HEK293 (cell line): ENCODE results near the gene ROS1.

Experiments
- CTCF ChIA-PET: fragments of 350-600 bp; formaldehyde crosslinking; extraction: SDS; loops from one replicate; lab custom pipeline; 2021; ENCODE audit warnings: antibody characterized with exemption; lab: Yijun Ruan, JAX
- POLR2A ChIA-PET: fragments of 300-600 bp; formaldehyde crosslinking; extraction: SDS; loops from one replicate; lab custom pipeline; 2020; ENCODE audit warnings: antibody characterized with exemption, inconsistent platforms; lab: Yijun Ruan, JAX
- H3K27ac ChIP-seq: fragments of 200-500 bp; sonication (Bioruptor generic); 2 replicates; pipeline ENCODE4 v1.5.1; 2014; ENCODE audit warnings: low read depth, low read length, control low read depth, inconsistent platforms; ENCODE audit errors: extremely low read depth
- H3K36me3 ChIP-seq, 2 experiments: fragments of 200-500 bp in 1 of 2; sonication (Bioruptor generic) in 1 of 2; 1 replicate in 1 of 2; 2 replicates in 1 of 2; pipeline ENCODE4 v1.5.1; 2014 to 2017; ENCODE audit warnings: inconsistent platforms in 2 of 2, low read length in 2 of 2; ENCODE audit not compliant: control insufficient read depth in 2 of 2, insufficient read depth in 1 of 2
- H3K4me1 ChIP-seq: fragments of 200-500 bp; sonication (Bioruptor generic); 2 replicates; pipeline ENCODE4 v1.5.1; 2014; ENCODE audit warnings: mild to moderate bottlenecking, low read length, inconsistent platforms; ENCODE audit not compliant: control insufficient read depth, insufficient read depth
- H3K4me3 ChIP-seq: 2 replicates; pipeline ENCODE4 v1.5.1; 2011; ENCODE audit warnings: low read depth, mild to moderate bottlenecking, control low read depth, low read length, moderate library complexity
- H3K9me3 ChIP-seq: fragments of 200-500 bp; sonication (Bioruptor generic); 2 replicates; pipeline ENCODE4 v1.5.1; 2014; ENCODE audit warnings: low read depth, low read length, inconsistent platforms; ENCODE audit not compliant: control insufficient read depth, insufficient read depth
- BCL11B ChIP-seq: fragments of 450-650 bp; formaldehyde crosslinking; IDR thresholded peaks from 2 replicates; pipeline ENCODE4 v1.5.1; 2016; ENCODE audit warnings: low read depth, missing biosample characterization, missing genetic modification characterization
- HOXD13 ChIP-seq: sonication (generic); formaldehyde crosslinking; IDR thresholded peaks from 2 replicates; pipeline ENCODE4 v1.8.0; 2022; ENCODE audit warnings: missing genetic modification reagents, borderline replicate concordance
- MYNN ChIP-seq: fragments of 450-650 bp; formaldehyde crosslinking; IDR thresholded peaks from 2 replicates; pipeline ENCODE4 v1.5.1; 2016; ENCODE audit warnings: missing biosample characterization, missing genetic modification characterization, borderline replicate concordance
- PRDM1 ChIP-seq: fragments of 450-650 bp; formaldehyde crosslinking; IDR thresholded peaks from 2 replicates; pipeline ENCODE4; 2016; ENCODE audit warnings: missing biosample characterization, missing genetic modification characterization
- WT1 ChIP-seq: fragments of 450-650 bp; formaldehyde crosslinking; IDR thresholded peaks from 2 replicates; pipeline ENCODE4 v1.5.1; 2016; ENCODE audit warnings: missing biosample characterization, missing genetic modification characterization
- ZBTB8A ChIP-seq: fragments of 450-650 bp; formaldehyde crosslinking; IDR thresholded peaks from 2 replicates; pipeline ENCODE4 v1.5.1; 2016; ENCODE audit warnings: missing biosample characterization, missing genetic modification characterization
- ZFP41 ChIP-seq: fragments of 450-650 bp; formaldehyde crosslinking; IDR thresholded peaks from 2 replicates; pipeline ENCODE4 v1.5.1; 2016; ENCODE audit warnings: missing biosample characterization, missing genetic modification characterization, borderline replicate concordance
- ZIC2 ChIP-seq: fragments of 450-650 bp; formaldehyde crosslinking; IDR thresholded peaks from 2 replicates; pipeline ENCODE4 v1.5.1; 2016; ENCODE audit warnings: missing biosample characterization, missing genetic modification characterization
- ZNF184 ChIP-seq: fragments of 450-650 bp; IDR thresholded peaks from 2 replicates; pipeline ENCODE4 v1.5.1; 2018; ENCODE audit warnings: missing biosample characterization, mild to moderate bottlenecking, missing genetic modification characterization
- ZNF404 ChIP-seq: fragments of 450-650 bp; formaldehyde crosslinking; IDR thresholded peaks from 2 replicates; pipeline ENCODE4 v1.5.1; 2017; ENCODE audit warnings: missing biosample characterization, missing genetic modification characterization
- ZNF449 ChIP-seq: fragments of 450-650 bp; formaldehyde crosslinking; IDR thresholded peaks from 2 replicates; pipeline ENCODE4 v1.5.1; 2017; ENCODE audit warnings: missing biosample characterization, mild to moderate bottlenecking, missing genetic modification characterization, moderate library complexity
- ZNF501 ChIP-seq: fragments of 450-650 bp; formaldehyde crosslinking; IDR thresholded peaks from 2 replicates; pipeline ENCODE4 v1.5.1; 2016; ENCODE audit warnings: missing biosample characterization, missing genetic modification characterization
- ZNF529 ChIP-seq: fragments of 450-650 bp; formaldehyde crosslinking; IDR thresholded peaks from 2 replicates; pipeline ENCODE4 v1.5.1; 2017; ENCODE audit warnings: missing genetic modification characterization, missing biosample characterization; ENCODE audit not compliant: insufficient replicate concordance
- ZNF558 ChIP-seq: fragments of 450-650 bp; formaldehyde crosslinking; IDR thresholded peaks from 2 replicates; pipeline ENCODE4 v1.5.1; 2016; ENCODE audit warnings: missing biosample characterization, missing genetic modification characterization
- ZNF621 ChIP-seq: fragments of 450-650 bp; formaldehyde crosslinking; IDR thresholded peaks from 2 replicates; pipeline ENCODE4 v1.5.1; 2017; ENCODE audit warnings: missing biosample characterization, missing genetic modification characterization
- ZNF624 ChIP-seq: fragments of 450-650 bp; formaldehyde crosslinking; IDR thresholded peaks from 2 replicates; pipeline ENCODE4 v1.5.1; 2017; ENCODE audit warnings: missing biosample characterization, missing genetic modification characterization
- ZSCAN4 ChIP-seq: fragments of 450-650 bp; formaldehyde crosslinking; IDR thresholded peaks from 2 replicates; pipeline ENCODE4 v1.5.1; 2017; ENCODE audit warnings: missing biosample characterization, missing genetic modification characterization

ROS1 gene

GRCh38 chr6:117309611-117310010 lies 116.1 kb downstream of the ROS1 start:
- H3K4me3 ChIP-seq: no peak overlapping the region
- TF ChIP-seq ZFP41 (tag by site-specific recombination): no peak
- TF ChIP-seq ZNF529 (tag by site-specific recombination): no peak
- no peak for TF ChIP-seq ZNF184 (tag by site-specific recombination)
- no peak for TF ChIP-seq ZNF404 (tag by site-specific recombination)
- no peak for TF ChIP-seq WT1
- no peak for TF ChIP-seq ZNF621 (tag by site-specific recombination)
- no peak for TF ChIP-seq ZNF558 (tag by site-specific recombination)
- no peak for TF ChIP-seq ZNF449
- TF ChIP-seq, all 188 proteins: peak for 0
- H3K27ac ChIP-seq: no peak overlapping the region
- CTCF ChIA-PET: interaction anchor here (0.6 to 0.7 kb wide), 2 partner anchors 246 to 337 kb away, joined by 3 read pairs; no protein-coding TSS in a partner anchor
- H3K9me3 ChIP-seq: no peaks in the 10 kb centered on the region
- no peaks in the 10 kb centered on the region for H3K4me1 ChIP-seq
- POLR2A ChIA-PET: interaction anchor here (0.8 kb wide), 1 partner anchor 302 kb away, joined by 3 read pairs; no protein-coding TSS in a partner anchor
- no peaks in the 10 kb centered on the region for H3K36me3 ChIP-seq

- no peaks in the 10 kb centered on the region for H3K36me3 ChIP-seq
- no peaks in the 10 kb centered on the region for H3K9me3 ChIP-seq
- no peak overlapping the region for H3K27ac ChIP-seq
- no peak overlapping the region for H3K4me3 ChIP-seq
- ChIA-PET POLR2A (no interaction called here), CTCF (interaction anchor here (0.6 to 0.7 kb wide), 3 partner anchors 246 to 1283 kb away, joined by 3 read pairs; no protein-coding TSS in a partner anchor)
- no peaks in the 10 kb centered on the region for H3K4me1 ChIP-seq
- TF ChIP-seq ZSCAN4 (tag by site-specific recombination) (peak; percentile 74), BCL11B (tag by site-specific recombination) (no peak), ZNF501 (tag by site-specific recombination) (no peak)
These were observed 116.7 kb downstream of the ROS1 start for GRCh38 chr6:117309069-117309468.

GRCh38 chr6:117307655-117308054 lies 118.1 kb downstream of the ROS1 start:
- Histone ChIP-seq H3K27ac (no peak overlapping the region), H3K4me1 (no peaks in the 10 kb centered on the region), H3K4me3 (no peak overlapping the region), H3K36me3 (no peaks in the 10 kb centered on the region), H3K9me3 (no peaks in the 10 kb centered on the region)
- TF ChIP-seq ZFP41 (tag by site-specific recombination) (no peak), ZIC2 (0 out of 2 replicates have a peak, but pooled peaks have one; percentile 9)
- ChIA-PET POLR2A (no interaction called here), CTCF (interaction anchor here (0.6 to 1.3 kb wide), 4 partner anchors 9 to 339 kb away, joined by 3 to 5 read pairs (median 4); no protein-coding TSS in a partner anchor)

GRCh38 chr6:117306227-117306790 lies 119.4 kb downstream of the ROS1 start:
- TF ChIP-seq MYNN (no peak), HOXD13 (no peak), PRDM1 (tag by site-specific recombination) (no peak), ZNF624 (tag by site-specific recombination) (no peak), ZBTB8A (tag by site-specific recombination) (no peak)
- POLR2A ChIA-PET: no interaction called here
- CTCF ChIA-PET: interaction anchor here (0.5 to 1.0 kb wide), 4 partner anchors 9 to 335 kb away, joined by 3 to 5 read pairs (median 3); no protein-coding TSS in a partner anchor

More at GRCh38 chr6:117306227-117306790, 119.4 kb downstream of the ROS1 start:
- H3K4me3 ChIP-seq: no peak overlapping the region
- H3K9me3 ChIP-seq: no peaks in the 10 kb centered on the region
- H3K4me1 ChIP-seq: no peaks in the 10 kb centered on the region
- H3K27ac ChIP-seq: no peak overlapping the region
- H3K36me3 ChIP-seq: no peaks in the 10 kb centered on the region
